Measurements from ENCODE around the gene DNAAF9.
"Not testable (repeated sequence)": the region's sequence is repeated elsewhere in the genome, so short reads cannot be mapped to it uniquely, and the experiment has no call there.

The DNAAF9 gene

GRCh38 chr20:3423126-3423525 is 15.7 kb upstream of the DNAAF9 start:
- Mint-ChIP-seq H3K27ac (no peak overlapping the region), H3K4me1 (ENCODE audit: low read depth) (peaks cover 7% of the 10 kb centered on the region), H3K36me3 (no peaks in the 10 kb centered on the region), H3K27me3 (peaks cover 1% of the 10 kb centered on the region), H3K4me3 (no peak overlapping the region), H3K9me3 (ENCODE audit: low read depth) (no peaks in the 10 kb centered on the region)

- Mint-ChIP-seq H3K4me3 (no peak overlapping the region), H3K36me3 (no peaks in the 10 kb centered on the region), H3K27me3 (peaks cover 1% of the 10 kb centered on the region), H3K9me3 (ENCODE audit: low read depth) (no peaks in the 10 kb centered on the region), H3K27ac (no peak overlapping the region), H3K4me1 (ENCODE audit: low read depth) (peaks cover 7% of the 10 kb centered on the region)
These were observed 14.5 kb upstream of the DNAAF9 start for GRCh38 chr20:3421985-3422384.

- H3K27me3 Mint-ChIP-seq, result peaks cover 1% of the 10 kb centered on the region
- H3K36me3 Mint-ChIP-seq, result peaks cover 3% of the 10 kb centered on the region
- H3K27ac Mint-ChIP-seq, result no peak overlapping the region
- H3K9me3 Mint-ChIP-seq (ENCODE audit: low read depth), result no peaks in the 10 kb centered on the region
- H3K4me3 Mint-ChIP-seq, result peak overlapping the region; percentile 35
- H3K4me1 Mint-ChIP-seq (ENCODE audit: low read depth), result peaks cover 7% of the 10 kb centered on the region
These were observed 12.8 kb upstream of the DNAAF9 start for GRCh38 chr20:3420211-3420707.

GRCh38 chr20:3418161-3418560 is 10.7 kb upstream of the DNAAF9 start:
- H3K4me1 Mint-ChIP-seq (ENCODE audit: low read depth); H3K4me3 Mint-ChIP-seq; H3K36me3 Mint-ChIP-seq; H3K9me3 Mint-ChIP-seq (ENCODE audit: low read depth); H3K27ac Mint-ChIP-seq; H3K27me3 Mint-ChIP-seq: not testable (repeated sequence)

- Mint-ChIP-seq H3K36me3 (peaks cover 5% of the 10 kb centered on the region), H3K4me3 (no peak overlapping the region), H3K9me3 (ENCODE audit: low read depth) (no peaks in the 10 kb centered on the region), H3K4me1 (ENCODE audit: low read depth) (no peaks in the 10 kb centered on the region), H3K27ac (no peak overlapping the region), H3K27me3 (no peaks in the 10 kb centered on the region)
These were observed 6.7 kb upstream of the DNAAF9 start for GRCh38 chr20:3414122-3414521.

GRCh38 chr20:3413393-3413889 is 6.0 kb upstream of the DNAAF9 start:
- Mint-ChIP-seq H3K27me3 (no peaks in the 10 kb centered on the region), H3K27ac (no peak overlapping the region), H3K36me3 (peaks cover 5% of the 10 kb centered on the region), H3K4me1 (ENCODE audit: low read depth) (peaks cover 5% of the 10 kb centered on the region), H3K4me3 (no peak overlapping the region), H3K9me3 (ENCODE audit: low read depth) (no peaks in the 10 kb centered on the region)

GRCh38 chr20:3412600-3413392 is 5.3 kb upstream of the DNAAF9 start:
- H3K4me1 Mint-ChIP-seq (ENCODE audit: low read depth), result peaks cover 10% of the 10 kb centered on the region
- no peaks in the 10 kb centered on the region for H3K9me3 Mint-ChIP-seq (ENCODE audit: low read depth)
- no peaks in the 10 kb centered on the region for H3K27me3 Mint-ChIP-seq
- peaks cover 5% of the 10 kb centered on the region for H3K36me3 Mint-ChIP-seq
- no peak overlapping the region for H3K4me3 Mint-ChIP-seq
- H3K27ac Mint-ChIP-seq, result no peak overlapping the region

- H3K27ac Mint-ChIP-seq, result no peak overlapping the region
- peaks cover 25% of the 10 kb centered on the region for H3K4me1 Mint-ChIP-seq (ENCODE audit: low read depth)
- no peak overlapping the region for H3K4me3 Mint-ChIP-seq
- H3K9me3 Mint-ChIP-seq (ENCODE audit: low read depth), result no peaks in the 10 kb centered on the region
- peaks cover 2% of the 10 kb centered on the region for H3K36me3 Mint-ChIP-seq
- H3K27me3 Mint-ChIP-seq, result no peaks in the 10 kb centered on the region
These were observed 3.0 kb upstream of the DNAAF9 start for GRCh38 chr20:3410464-3410863.

GRCh38 chr20:3409417-3409816 is 1.9 kb upstream of the DNAAF9 start:
- Mint-ChIP-seq H3K4me3 (peak overlapping the region; percentile 98), H3K27ac (no peak overlapping the region), H3K4me1 (ENCODE audit: low read depth) (peaks cover 31% of the 10 kb centered on the region), H3K9me3 (ENCODE audit: low read depth) (no peaks in the 10 kb centered on the region), H3K36me3 (peaks cover under 1% of the 10 kb centered on the region), H3K27me3 (no peaks in the 10 kb centered on the region)

GRCh38 chr20:3407771-3408637 is 535 bp upstream of the DNAAF9 start:
- Mint-ChIP-seq H3K4me1 (ENCODE audit: low read depth) (peaks cover 31% of the 10 kb centered on the region), H3K27ac (peak overlapping the region; percentile 92), H3K27me3 (no peaks in the 10 kb centered on the region), H3K4me3 (peak overlapping the region; percentile 98), H3K36me3 (no peaks in the 10 kb centered on the region), H3K9me3 (ENCODE audit: low read depth) (no peaks in the 10 kb centered on the region)

- peak overlapping the region; percentile 90 for H3K4me3 Mint-ChIP-seq
- peak overlapping the region; percentile 80 for H3K27ac Mint-ChIP-seq
- H3K4me1 Mint-ChIP-seq (ENCODE audit: low read depth), result peaks cover 31% of the 10 kb centered on the region
- H3K9me3 Mint-ChIP-seq (ENCODE audit: low read depth), result no peaks in the 10 kb centered on the region
- H3K27me3 Mint-ChIP-seq, result no peaks in the 10 kb centered on the region
- no peaks in the 10 kb centered on the region for H3K36me3 Mint-ChIP-seq
These were observed 909 bp downstream of the DNAAF9 start for GRCh38 chr20:3406481-3407039.

GRCh38 chr20:3405696-3406358 is 1.6 kb downstream of the DNAAF9 start:
- no peaks in the 10 kb centered on the region for H3K27me3 Mint-ChIP-seq
- peak overlapping the region; percentile 52 for H3K27ac Mint-ChIP-seq
- no peaks in the 10 kb centered on the region for H3K9me3 Mint-ChIP-seq (ENCODE audit: low read depth)
- no peaks in the 10 kb centered on the region for H3K36me3 Mint-ChIP-seq
- peaks cover 31% of the 10 kb centered on the region for H3K4me1 Mint-ChIP-seq (ENCODE audit: low read depth)
- H3K4me3 Mint-ChIP-seq, result peak overlapping the region; percentile 90

- H3K27me3 Mint-ChIP-seq, result no peaks in the 10 kb centered on the region
- peak overlapping the region; percentile 8 for H3K4me3 Mint-ChIP-seq
- no peaks in the 10 kb centered on the region for H3K36me3 Mint-ChIP-seq
- H3K9me3 Mint-ChIP-seq (ENCODE audit: low read depth), result no peaks in the 10 kb centered on the region
- peak overlapping the region; percentile 1 for H3K27ac Mint-ChIP-seq
- peaks cover 31% of the 10 kb centered on the region for H3K4me1 Mint-ChIP-seq (ENCODE audit: low read depth)
These were observed 2.3 kb downstream of the DNAAF9 start for GRCh38 chr20:3405139-3405538.

- Mint-ChIP-seq H3K4me1 (ENCODE audit: low read depth) (peaks cover 31% of the 10 kb centered on the region), H3K4me3 (no peak overlapping the region), H3K36me3 (no peaks in the 10 kb centered on the region), H3K27me3 (no peaks in the 10 kb centered on the region), H3K9me3 (ENCODE audit: low read depth) (no peaks in the 10 kb centered on the region), H3K27ac (no peak overlapping the region)
These were observed 3.1 kb downstream of the DNAAF9 start for GRCh38 chr20:3404402-3404801.

All from activated naive CD8-positive, alpha-beta T cell (primary cell).